ENCODE measurements around the gene PRTFDC1.

DNA sequence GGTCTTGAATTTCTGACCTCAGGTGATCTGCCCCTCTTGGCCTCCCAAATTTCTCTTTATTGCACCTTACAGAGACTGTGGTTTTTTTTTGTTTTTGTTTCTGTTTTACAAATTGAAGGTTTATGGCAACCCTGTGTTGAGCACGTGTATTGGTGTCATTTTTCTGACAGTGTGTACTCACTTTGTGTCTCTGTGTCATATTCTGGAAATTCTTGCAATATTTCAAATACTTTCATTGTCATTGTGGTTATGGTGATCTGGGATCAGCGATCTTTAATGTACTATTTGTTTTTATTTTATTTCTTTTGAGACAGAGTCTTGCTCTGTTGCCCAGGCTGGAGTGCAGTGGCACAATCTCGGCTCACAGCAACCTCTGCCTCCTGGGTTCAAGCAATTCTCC lies 89.8 kb downstream of the PRTFDC1 start:
- TF ChIP-seq, protein P1, sequence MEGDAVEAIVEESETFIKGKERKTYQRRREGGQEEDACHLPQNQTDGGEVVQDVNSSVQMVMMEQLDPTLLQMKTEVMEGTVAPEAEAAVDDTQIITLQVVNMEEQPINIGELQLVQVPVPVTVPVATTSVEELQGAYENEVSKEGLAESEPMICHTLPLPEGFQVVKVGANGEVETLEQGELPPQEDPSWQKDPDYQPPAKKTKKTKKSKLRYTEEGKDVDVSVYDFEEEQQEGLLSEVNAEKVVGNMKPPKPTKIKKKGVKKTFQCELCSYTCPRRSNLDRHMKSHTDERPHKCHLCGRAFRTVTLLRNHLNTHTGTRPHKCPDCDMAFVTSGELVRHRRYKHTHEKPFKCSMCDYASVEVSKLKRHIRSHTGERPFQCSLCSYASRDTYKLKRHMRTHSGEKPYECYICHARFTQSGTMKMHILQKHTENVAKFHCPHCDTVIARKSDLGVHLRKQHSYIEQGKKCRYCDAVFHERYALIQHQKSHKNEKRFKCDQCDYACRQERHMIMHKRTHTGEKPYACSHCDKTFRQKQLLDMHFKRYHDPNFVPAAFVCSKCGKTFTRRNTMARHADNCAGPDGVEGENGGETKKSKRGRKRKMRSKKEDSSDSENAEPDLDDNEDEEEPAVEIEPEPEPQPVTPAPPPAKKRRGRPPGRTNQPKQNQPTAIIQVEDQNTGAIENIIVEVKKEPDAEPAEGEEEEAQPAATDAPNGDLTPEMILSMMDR (IDR thresholded peaks at IDR 0.05): no peak
- TF ChIP-seq POLR2A (IDR thresholded peaks at IDR 0.05): no peak

Measured in heart left ventricle (tissue), 13 donors.